ENCODE data around the gene LSR. TPM values are rescaled to one million over a fixed set of nuclear protein-coding genes. Genes with fewer than 3 reads are reported as not detected.
A peak's percentile ranks its signal among the peaks of the same experiment; 100 is the strongest.
"Not testable (repeated sequence)": the region's sequence is repeated elsewhere in the genome, so short reads cannot be mapped to it uniquely, and the experiment has no call there.

LSR gene
- total and polyA plus RNA-seq, 2 donors from 2014 or later, result 37.9 to 87.2 TPM

DNA sequence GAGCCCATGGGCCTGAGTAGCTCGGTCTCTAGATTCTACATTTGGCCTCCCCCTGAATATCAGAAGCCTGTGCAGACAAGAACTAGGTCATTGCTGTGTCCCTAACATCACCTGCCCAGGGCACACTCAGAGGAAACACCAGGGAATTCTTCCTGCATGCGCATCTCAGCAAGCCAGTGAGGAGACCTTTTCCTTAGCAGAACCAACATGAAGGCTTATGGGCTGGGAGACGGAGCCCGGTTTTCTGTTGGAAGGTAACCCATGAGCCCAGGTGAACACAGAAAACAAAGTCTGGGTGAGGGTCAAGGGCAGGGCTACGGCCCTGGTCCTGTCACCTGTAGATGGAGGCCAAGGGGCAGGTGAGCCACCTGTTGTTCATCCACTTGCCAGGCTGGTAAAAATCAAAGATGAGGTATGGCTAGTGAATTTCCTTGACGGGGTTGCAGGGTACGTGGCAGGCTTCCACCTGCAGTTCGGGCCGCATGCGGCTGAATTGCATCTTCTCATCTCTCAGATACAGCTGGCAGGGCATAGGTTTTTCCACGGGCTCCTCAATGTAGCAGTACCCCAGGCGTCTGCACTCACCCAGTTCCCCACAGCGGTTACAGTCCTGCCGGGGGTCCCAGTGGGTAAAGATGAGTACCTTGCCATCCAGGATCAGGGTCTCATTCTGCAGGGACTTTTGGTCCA is 16.7 kb upstream of the LSR start:
- no peak overlapping the region for H3K9ac ChIP-seq (ENCODE audit: low read length in 3 of 3)
- no peaks in the 10 kb centered on the region for H3K9me3 ChIP-seq (ENCODE audit: control insufficient read depth in 2 of 3, insufficient read depth in 1 of 3, low read length in 3 of 3)
- no peaks in the 10 kb centered on the region for H3K4me1 ChIP-seq (ENCODE audit: control insufficient read depth in 2 of 3, insufficient read depth in 2 of 3, low read depth in 1 of 3, low read length in 3 of 3)
- H3K36me3 ChIP-seq (ENCODE audit: control insufficient read depth in 2 of 3, insufficient read depth in 3 of 3, low read length in 3 of 3), result no peaks in the 10 kb centered on the region
- no peak overlapping the region for H3K4me3 ChIP-seq (ENCODE audit: low read length in 3 of 3)
- no peak overlapping the region for H3K27ac ChIP-seq (ENCODE audit: low read depth in 2 of 2, low read length in 2 of 2)
- intact Hi-C loops (cut with DNase I), result no loop called here
- H3K27me3 ChIP-seq (ENCODE audit: control insufficient read depth, insufficient read depth, low read length), result no peaks in the 10 kb centered on the region
- DNase-seq, result peak in 1 of 5 donors; percentile 51
- FAIRE-seq, result no peak
- TF ChIP-seq, protein P1, sequence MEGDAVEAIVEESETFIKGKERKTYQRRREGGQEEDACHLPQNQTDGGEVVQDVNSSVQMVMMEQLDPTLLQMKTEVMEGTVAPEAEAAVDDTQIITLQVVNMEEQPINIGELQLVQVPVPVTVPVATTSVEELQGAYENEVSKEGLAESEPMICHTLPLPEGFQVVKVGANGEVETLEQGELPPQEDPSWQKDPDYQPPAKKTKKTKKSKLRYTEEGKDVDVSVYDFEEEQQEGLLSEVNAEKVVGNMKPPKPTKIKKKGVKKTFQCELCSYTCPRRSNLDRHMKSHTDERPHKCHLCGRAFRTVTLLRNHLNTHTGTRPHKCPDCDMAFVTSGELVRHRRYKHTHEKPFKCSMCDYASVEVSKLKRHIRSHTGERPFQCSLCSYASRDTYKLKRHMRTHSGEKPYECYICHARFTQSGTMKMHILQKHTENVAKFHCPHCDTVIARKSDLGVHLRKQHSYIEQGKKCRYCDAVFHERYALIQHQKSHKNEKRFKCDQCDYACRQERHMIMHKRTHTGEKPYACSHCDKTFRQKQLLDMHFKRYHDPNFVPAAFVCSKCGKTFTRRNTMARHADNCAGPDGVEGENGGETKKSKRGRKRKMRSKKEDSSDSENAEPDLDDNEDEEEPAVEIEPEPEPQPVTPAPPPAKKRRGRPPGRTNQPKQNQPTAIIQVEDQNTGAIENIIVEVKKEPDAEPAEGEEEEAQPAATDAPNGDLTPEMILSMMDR (IDR thresholded peaks at IDR 0.05; ENCODE audit: borderline replicate concordance, extremely low read depth, insufficient read depth), result no peak

DNA sequence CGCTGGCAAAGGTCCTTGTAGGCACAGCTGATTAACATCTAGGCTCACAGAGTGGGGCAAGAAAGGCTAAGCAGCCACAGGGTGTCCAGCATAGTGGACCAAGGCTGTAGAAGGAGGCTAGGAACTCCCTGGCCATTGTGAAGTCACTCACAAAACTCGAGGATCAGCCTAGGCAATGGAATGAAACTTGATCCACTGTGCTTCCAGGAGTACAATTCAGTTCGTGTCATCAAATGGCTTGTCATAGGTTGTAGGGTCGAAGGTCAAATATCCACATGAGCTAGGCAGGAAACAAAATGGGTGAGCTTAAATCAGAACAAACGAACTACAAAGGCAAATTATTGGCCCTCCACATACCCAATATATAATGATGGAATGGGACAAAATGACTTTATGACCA is 15.9 kb upstream of the LSR start:
- H3K4me3 ChIP-seq (ENCODE audit: low read length in 3 of 3), result no peak overlapping the region
- FAIRE-seq (no peak), DNase-seq (no peak)
- TF ChIP-seq, protein P1 (IDR thresholded peaks at IDR 0.05; ENCODE audit: borderline replicate concordance, extremely low read depth, insufficient read depth), result no peak
- intact Hi-C loops (cut with DNase I), result no loop called here
- H3K36me3 ChIP-seq (ENCODE audit: control insufficient read depth in 2 of 3, insufficient read depth in 3 of 3, low read length in 3 of 3), result no peaks in the 10 kb centered on the region
- no peaks in the 10 kb centered on the region for H3K27me3 ChIP-seq (ENCODE audit: control insufficient read depth, insufficient read depth, low read length)
- no peak overlapping the region for H3K27ac ChIP-seq (ENCODE audit: low read depth in 2 of 2, low read length in 2 of 2)
- H3K9ac ChIP-seq (ENCODE audit: low read length in 3 of 3), result no peak overlapping the region
- H3K4me1 ChIP-seq (ENCODE audit: control insufficient read depth in 2 of 3, insufficient read depth in 2 of 3, low read depth in 1 of 3, low read length in 3 of 3), result no peaks in the 10 kb centered on the region
- H3K9me3 ChIP-seq (ENCODE audit: control insufficient read depth in 2 of 3, insufficient read depth in 1 of 3, low read length in 3 of 3), result no peaks in the 10 kb centered on the region

DNA sequence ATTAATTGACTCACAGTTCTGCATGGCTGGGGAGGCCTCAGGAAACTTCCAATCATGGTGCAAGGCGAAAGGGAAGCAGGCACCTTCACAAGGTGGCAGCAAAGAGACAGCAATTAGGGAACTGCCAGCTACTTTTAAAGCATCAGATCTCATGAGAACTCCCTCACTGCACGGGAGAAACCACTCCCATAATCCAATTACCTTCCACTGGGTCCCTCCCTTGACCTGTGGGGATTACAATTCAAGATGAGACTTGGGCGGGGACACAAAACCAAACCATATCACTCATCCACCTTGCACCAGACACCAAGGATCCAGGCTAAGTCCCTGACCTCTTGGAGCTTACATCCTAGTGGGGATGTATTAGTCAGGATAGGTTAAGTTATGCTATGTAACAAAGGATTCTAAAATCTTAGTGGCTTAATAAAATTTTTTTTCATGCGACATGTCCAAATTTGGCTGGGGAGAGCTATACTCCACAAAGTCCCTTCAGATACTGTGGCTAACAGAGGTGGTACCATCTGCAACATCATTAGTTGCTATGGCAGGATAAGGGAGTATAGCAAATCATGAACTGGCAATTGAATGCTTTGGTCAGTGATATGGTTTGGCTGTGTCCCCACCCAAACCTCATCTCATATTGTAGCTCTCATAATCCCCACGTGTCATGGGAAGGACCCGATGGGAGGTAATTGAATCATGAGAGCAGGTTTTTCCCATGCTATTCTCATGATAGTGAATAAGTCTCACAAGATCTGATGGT is 12.0 kb upstream of the LSR start:
- no peak overlapping the region for H3K27ac ChIP-seq (ENCODE audit: low read depth in 2 of 2, low read length in 2 of 2)
- no peak for DNase-seq
- intact Hi-C loops (cut with DNase I), result no loop called here
- H3K27me3 ChIP-seq (ENCODE audit: control insufficient read depth, insufficient read depth, low read length), result no peaks in the 10 kb centered on the region
- H3K4me3 ChIP-seq (ENCODE audit: low read length in 3 of 3), result no peak overlapping the region
- H3K36me3 ChIP-seq (ENCODE audit: control insufficient read depth in 2 of 3, insufficient read depth in 3 of 3, low read length in 3 of 3), result no peaks in the 10 kb centered on the region
- TF ChIP-seq, protein P1 (IDR thresholded peaks at IDR 0.05; ENCODE audit: borderline replicate concordance, extremely low read depth, insufficient read depth), result no peak
- no peaks in the 10 kb centered on the region for H3K4me1 ChIP-seq (ENCODE audit: control insufficient read depth in 2 of 3, insufficient read depth in 2 of 3, low read depth in 1 of 3, low read length in 3 of 3)
- no peak for FAIRE-seq
- no peak overlapping the region for H3K9ac ChIP-seq (ENCODE audit: low read length in 3 of 3)
- H3K9me3 ChIP-seq (ENCODE audit: control insufficient read depth in 2 of 3, insufficient read depth in 1 of 3, low read length in 3 of 3), result no peaks in the 10 kb centered on the region

DNA sequence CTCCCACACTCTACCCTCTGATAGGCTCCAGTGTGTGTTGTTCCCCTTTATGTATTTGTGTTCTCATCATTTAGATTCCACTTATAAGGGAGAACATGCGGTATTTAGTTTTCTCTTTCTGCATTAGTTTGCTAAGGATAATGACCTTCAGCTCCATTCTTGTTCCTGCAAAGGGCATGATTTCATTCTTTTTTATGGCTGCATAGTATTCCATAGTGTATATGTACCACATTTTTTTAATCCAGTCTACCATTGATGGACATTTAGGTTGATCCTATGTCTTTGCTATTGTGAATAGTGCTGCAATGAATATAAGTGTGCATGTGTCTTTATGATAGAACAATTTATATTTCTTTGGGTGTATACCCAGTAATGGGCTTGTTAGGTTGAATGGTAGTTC is 9.2 kb upstream of the LSR start:
- H3K9ac ChIP-seq (ENCODE audit: low read length in 3 of 3); DNase-seq; H3K27me3 ChIP-seq (ENCODE audit: control insufficient read depth, insufficient read depth, low read length); H3K27ac ChIP-seq (ENCODE audit: low read depth in 2 of 2, low read length in 2 of 2); intact Hi-C loops (cut with DNase I); FAIRE-seq; H3K9me3 ChIP-seq (ENCODE audit: control insufficient read depth in 2 of 3, insufficient read depth in 1 of 3, low read length in 3 of 3); H3K4me3 ChIP-seq (ENCODE audit: low read length in 3 of 3); H3K4me1 ChIP-seq (ENCODE audit: control insufficient read depth in 2 of 3, insufficient read depth in 2 of 3, low read depth in 1 of 3, low read length in 3 of 3); H3K36me3 ChIP-seq (ENCODE audit: control insufficient read depth in 2 of 3, insufficient read depth in 3 of 3, low read length in 3 of 3): not testable (repeated sequence)
